Measurements from ENCODE around the gene HS3ST4. TPM values are rescaled to one million over a fixed set of nuclear protein-coding genes. Genes with fewer than 3 reads are reported as not detected.

HS3ST4 gene
- total RNA-seq, 1 donor from 2014 or later = 1.2 TPM

GRCh38 chr16:26120729-26121128 is 429.0 kb downstream of the HS3ST4 start:
- no peaks in the 10 kb centered on the region for H3K4me1 ChIP-seq (ENCODE audit: insufficient read depth, low read length)
- no peak overlapping the region for H3K9ac ChIP-seq (ENCODE audit: low read length)
- peaks cover 7% of the 10 kb centered on the region for H3K9me3 ChIP-seq (ENCODE audit: insufficient read depth, low read depth, low read length)
- Mint-ChIP-seq H3K4me3 (ENCODE audit: unreplicated experiment) (no peak overlapping the region), H3K36me3 (ENCODE audit: low read depth, unreplicated experiment) (no peaks in the 10 kb centered on the region), H3K4me1 (ENCODE audit: low read depth, unreplicated experiment) (no peaks in the 10 kb centered on the region), H3K27ac (ENCODE audit: unreplicated experiment) (no peak overlapping the region), H3K9me3 (ENCODE audit: unreplicated experiment) (no peaks in the 10 kb centered on the region), H3K27me3 (ENCODE audit: low read depth, unreplicated experiment) (no peaks in the 10 kb centered on the region)
- no peak for DNase-seq (ENCODE audit: low read depth)
- no peaks in the 10 kb centered on the region for H3K79me2 ChIP-seq (ENCODE audit: insufficient read depth, low read length)
- FAIRE-seq = no peak
- H2AFZ ChIP-seq (ENCODE audit: low read depth, low read length) = no peak overlapping the region
- no peak overlapping the region for H3K27ac ChIP-seq (ENCODE audit: low read depth, low read length)
- H3K27me3 ChIP-seq (ENCODE audit: insufficient read depth, low read length) = no peaks in the 10 kb centered on the region
- H4K20me1 ChIP-seq (ENCODE audit: insufficient read depth, low read length) = no peaks in the 10 kb centered on the region
- H3K4me2 ChIP-seq (ENCODE audit: low read length) = no peak overlapping the region
- no peak overlapping the region for H3K4me3 ChIP-seq (ENCODE audit: insufficient read depth, low read depth, low read length)
- H3K36me3 ChIP-seq (ENCODE audit: insufficient read depth, low read length) = no peaks in the 10 kb centered on the region
- TF ChIP-seq EZH2 (IDR thresholded peaks at IDR 0.05; ENCODE audit: insufficient read depth, low read length) (no peak), CTCF (IDR thresholded peaks at IDR 0.05; ENCODE audit: insufficient read depth, low read depth, low read length) (no peak)

GRCh38 chr16:26128296-26128695 is 436.5 kb downstream of the HS3ST4 start:
- FAIRE-seq = no peak
- Histone ChIP-seq H3K79me2 (ENCODE audit: insufficient read depth, low read length) (no peaks in the 10 kb centered on the region), H2AFZ (ENCODE audit: low read depth, low read length) (no peak overlapping the region), H3K4me2 (ENCODE audit: low read length) (no peak overlapping the region), H3K9me3 (ENCODE audit: insufficient read depth, low read depth, low read length) (peaks cover 7% of the 10 kb centered on the region), H4K20me1 (ENCODE audit: insufficient read depth, low read length) (no peaks in the 10 kb centered on the region), H3K27ac (ENCODE audit: low read depth, low read length) (no peak overlapping the region), H3K27me3 (ENCODE audit: insufficient read depth, low read length) (no peaks in the 10 kb centered on the region), H3K4me1 (ENCODE audit: insufficient read depth, low read length) (no peaks in the 10 kb centered on the region), H3K4me3 (ENCODE audit: insufficient read depth, low read depth, low read length) (no peak overlapping the region), H3K9ac (ENCODE audit: low read length) (no peak overlapping the region), H3K36me3 (ENCODE audit: insufficient read depth, low read length) (no peaks in the 10 kb centered on the region)
- no peak overlapping the region for H3K4me3 Mint-ChIP-seq (ENCODE audit: unreplicated experiment)
- H3K27ac Mint-ChIP-seq (ENCODE audit: unreplicated experiment) = no peak overlapping the region
- H3K4me1 Mint-ChIP-seq (ENCODE audit: low read depth, unreplicated experiment) = no peaks in the 10 kb centered on the region
- TF ChIP-seq CTCF (IDR thresholded peaks at IDR 0.05; ENCODE audit: insufficient read depth, low read depth, low read length) (no peak), EZH2 (IDR thresholded peaks at IDR 0.05; ENCODE audit: insufficient read depth, low read length) (no peak)
- H3K9me3 Mint-ChIP-seq (ENCODE audit: unreplicated experiment) = peaks cover 4% of the 10 kb centered on the region
- no peaks in the 10 kb centered on the region for H3K36me3 Mint-ChIP-seq (ENCODE audit: low read depth, unreplicated experiment)
- peaks cover 2% of the 10 kb centered on the region for H3K27me3 Mint-ChIP-seq (ENCODE audit: low read depth, unreplicated experiment)
- DNase-seq (ENCODE audit: low read depth) = no peak

- no peaks in the 10 kb centered on the region for H3K79me2 ChIP-seq (ENCODE audit: insufficient read depth, low read length)
- Mint-ChIP-seq H3K9me3 (ENCODE audit: unreplicated experiment) (peaks cover 4% of the 10 kb centered on the region), H3K4me1 (ENCODE audit: low read depth, unreplicated experiment) (no peaks in the 10 kb centered on the region), H3K27ac (ENCODE audit: unreplicated experiment) (no peak overlapping the region), H3K4me3 (ENCODE audit: unreplicated experiment) (no peak overlapping the region), H3K36me3 (ENCODE audit: low read depth, unreplicated experiment) (no peaks in the 10 kb centered on the region), H3K27me3 (ENCODE audit: low read depth, unreplicated experiment) (peaks cover 2% of the 10 kb centered on the region)
- no peak overlapping the region for H3K4me2 ChIP-seq (ENCODE audit: low read length)
- peaks cover 6% of the 10 kb centered on the region for H3K9me3 ChIP-seq (ENCODE audit: insufficient read depth, low read depth, low read length)
- no peaks in the 10 kb centered on the region for H3K4me1 ChIP-seq (ENCODE audit: insufficient read depth, low read length)
- no peak overlapping the region for H3K4me3 ChIP-seq (ENCODE audit: insufficient read depth, low read depth, low read length)
- H4K20me1 ChIP-seq (ENCODE audit: insufficient read depth, low read length) = no peaks in the 10 kb centered on the region
- TF ChIP-seq CTCF (IDR thresholded peaks at IDR 0.05; ENCODE audit: insufficient read depth, low read depth, low read length) (no peak), EZH2 (IDR thresholded peaks at IDR 0.05; ENCODE audit: insufficient read depth, low read length) (no peak)
- H3K36me3 ChIP-seq (ENCODE audit: insufficient read depth, low read length) = no peaks in the 10 kb centered on the region
- no peak for DNase-seq (ENCODE audit: low read depth)
- FAIRE-seq = no peak
- no peaks in the 10 kb centered on the region for H3K27me3 ChIP-seq (ENCODE audit: insufficient read depth, low read length)
- no peak overlapping the region for H2AFZ ChIP-seq (ENCODE audit: low read depth, low read length)
- H3K9ac ChIP-seq (ENCODE audit: low read length) = no peak overlapping the region
- no peak overlapping the region for H3K27ac ChIP-seq (ENCODE audit: low read depth, low read length)
Observed at GRCh38 chr16:26129997-26130396, 438.2 kb downstream of the HS3ST4 start.

Measured in astrocyte (in vitro differentiated cells and primary cell).